ENCODE measurements around the gene ADAMTS12. TPM values are rescaled to one million over a fixed set of nuclear protein-coding genes. Genes with fewer than 3 reads are reported as not detected.

Gene ADAMTS12
- total RNA-seq, 1 experiment from 2014 or later, result not detected

GRCh38 chr5:33788922-33789566, 102.7 kb downstream of the ADAMTS12 start:
- DNase-seq (ENCODE audit: unreplicated experiment), result peak; percentile 78
- Mint-ChIP-seq H3K27ac (ENCODE audit: low read depth, unreplicated experiment) (no peak overlapping the region), H3K4me1 (ENCODE audit: insufficient read depth, unreplicated experiment) (peaks cover 5% of the 10 kb centered on the region), H3K9me3 (ENCODE audit: unreplicated experiment) (peaks cover 17% of the 10 kb centered on the region), H3K36me3 (ENCODE audit: insufficient read depth, unreplicated experiment) (no peaks in the 10 kb centered on the region), H3K27me3 (ENCODE audit: insufficient read depth, unreplicated experiment) (no peaks in the 10 kb centered on the region), H3K4me3 (ENCODE audit: unreplicated experiment) (no peak overlapping the region)
- no peak for TF ChIP-seq CTCF (IDR thresholded peaks at IDR 0.05; ENCODE audit: unreplicated experiment)
- intact Hi-C loops (cut with micrococcal nuclease), result no loop called here
- BruUV-seq (replicated peaks), result no TSS peak
- ChIA-PET POLR2A (no interaction called here), CTCF (interaction anchor here (0.5 kb wide), 1 partner anchor 13 kb away, joined by 3 read pairs; no protein-coding TSS in a partner anchor)

GRCh38 chr5:33785571-33785970, 106.2 kb downstream of the ADAMTS12 start:
- TF ChIP-seq CTCF (IDR thresholded peaks at IDR 0.05; ENCODE audit: unreplicated experiment), result no peak
- ChIA-PET CTCF (no interaction called here), POLR2A (interaction anchor here (1.3 kb wide), 1 partner anchor 13 kb away, joined by 3 read pairs; no protein-coding TSS in a partner anchor)
- no TSS peak for BruUV-seq (replicated peaks)
- no peaks in the 10 kb centered on the region for H3K27me3 Mint-ChIP-seq (ENCODE audit: insufficient read depth, unreplicated experiment)
- H3K9me3 Mint-ChIP-seq (ENCODE audit: unreplicated experiment), result peaks cover 25% of the 10 kb centered on the region
- intact Hi-C loops (cut with micrococcal nuclease), result no loop called here
- H3K4me1 Mint-ChIP-seq (ENCODE audit: insufficient read depth, unreplicated experiment), result peaks cover 5% of the 10 kb centered on the region
- H3K27ac Mint-ChIP-seq (ENCODE audit: low read depth, unreplicated experiment), result no peak overlapping the region
- no peak for DNase-seq (ENCODE audit: unreplicated experiment)
- no peak overlapping the region for H3K4me3 Mint-ChIP-seq (ENCODE audit: unreplicated experiment)
- no peaks in the 10 kb centered on the region for H3K36me3 Mint-ChIP-seq (ENCODE audit: insufficient read depth, unreplicated experiment)

- no peaks in the 10 kb centered on the region for H3K36me3 Mint-ChIP-seq (ENCODE audit: insufficient read depth, unreplicated experiment)
- no peaks in the 10 kb centered on the region for H3K27me3 Mint-ChIP-seq (ENCODE audit: insufficient read depth, unreplicated experiment)
- DNase-seq (ENCODE audit: unreplicated experiment), result no peak
- BruUV-seq (replicated peaks), result no TSS peak
- H3K9me3 Mint-ChIP-seq (ENCODE audit: unreplicated experiment), result peaks cover 25% of the 10 kb centered on the region
- intact Hi-C loops (cut with micrococcal nuclease), result no loop called here
- POLR2A ChIA-PET, result no interaction called here
- no peak overlapping the region for H3K4me3 Mint-ChIP-seq (ENCODE audit: unreplicated experiment)
- TF ChIP-seq CTCF (IDR thresholded peaks at IDR 0.05; ENCODE audit: unreplicated experiment), result no peak
- CTCF ChIA-PET, result no interaction called here
- no peak overlapping the region for H3K27ac Mint-ChIP-seq (ENCODE audit: low read depth, unreplicated experiment)
- no peaks in the 10 kb centered on the region for H3K4me1 Mint-ChIP-seq (ENCODE audit: insufficient read depth, unreplicated experiment)
These were observed 110.5 kb downstream of the ADAMTS12 start for GRCh38 chr5:33781286-33781685.

GRCh38 chr5:33776151-33776660, 115.6 kb downstream of the ADAMTS12 start:
- no peak overlapping the region for H3K27ac Mint-ChIP-seq (ENCODE audit: low read depth, unreplicated experiment)
- no TSS peak for BruUV-seq (replicated peaks)

More at GRCh38 chr5:33776151-33776660, 115.6 kb downstream of the ADAMTS12 start:
- Mint-ChIP-seq H3K4me1 (ENCODE audit: insufficient read depth, unreplicated experiment) (peaks cover 6% of the 10 kb centered on the region), H3K36me3 (ENCODE audit: insufficient read depth, unreplicated experiment) (no peaks in the 10 kb centered on the region), H3K27me3 (ENCODE audit: insufficient read depth, unreplicated experiment) (no peaks in the 10 kb centered on the region), H3K9me3 (ENCODE audit: unreplicated experiment) (peaks cover 7% of the 10 kb centered on the region), H3K4me3 (ENCODE audit: unreplicated experiment) (no peak overlapping the region)
- no peak for TF ChIP-seq CTCF (IDR thresholded peaks at IDR 0.05; ENCODE audit: unreplicated experiment)
- ChIA-PET CTCF (interaction anchor here (0.6 kb wide), 1 partner anchor 13 kb away, joined by 3 read pairs; no protein-coding TSS in a partner anchor), POLR2A (interaction anchor here (0.7 kb wide), 1 partner anchor 733 kb away, joined by 4 read pairs; no protein-coding TSS in a partner anchor)
- no peak for DNase-seq (ENCODE audit: unreplicated experiment)
- intact Hi-C loops (cut with micrococcal nuclease), result no loop called here
